Fibroblast of pulmonary artery (primary cell): ENCODE results near the gene SASH3.

Source experiments
- DNase-seq: peaks from one replicate; pipeline ENCODE4 v3.0.0-alpha.2; 2010; ENCODE audit warnings: low read depth
- H3K4me3 ChIP-seq: replicated peaks from 2 replicates; pipeline ENCODE4 v1.5.1; 2011; ENCODE audit warnings: low read depth, mild to moderate bottlenecking, control low read depth, low read length, moderate library complexity
- CTCF ChIP-seq: IDR thresholded peaks from 2 replicates; pipeline ENCODE4 v1.5.1; 2011; ENCODE audit warnings: mild to moderate bottlenecking, control low read depth, low read length, inconsistent platforms; ENCODE audit errors: missing control alignments

The SASH3 gene

GRCh38 chrX:129780441-129781105 lies 824 bp downstream of the SASH3 start:
- no peak for TF ChIP-seq CTCF
- no peak overlapping the region for H3K4me3 ChIP-seq

DNA sequence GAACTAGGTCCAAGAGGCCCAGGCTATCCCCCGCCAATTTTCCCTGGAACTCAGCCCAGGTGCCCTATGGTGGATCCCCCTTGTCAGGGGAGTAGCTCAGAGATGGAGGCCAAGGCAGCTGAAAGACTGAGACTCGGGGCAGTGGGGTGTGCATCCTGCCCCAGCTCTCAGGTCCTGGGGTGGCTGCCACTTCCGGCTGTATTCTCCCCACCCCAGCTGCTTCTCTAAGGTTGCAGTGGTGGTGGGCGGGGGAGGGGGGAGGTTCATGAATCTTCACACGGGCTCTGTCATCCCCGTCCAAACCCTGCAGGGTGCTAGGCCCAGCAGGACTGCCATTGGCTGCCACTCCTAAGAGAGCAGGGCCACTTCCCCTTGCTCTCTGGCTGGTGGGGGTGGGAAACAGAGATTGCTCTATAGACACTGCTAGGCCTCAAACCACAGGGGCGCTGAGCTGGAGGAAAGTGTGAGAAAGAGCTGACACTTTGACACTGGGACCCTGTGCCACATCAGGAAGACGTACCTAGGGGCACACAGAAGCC lies 1.5 kb downstream of the SASH3 start:
- TF ChIP-seq CTCF: no peak
- no peak overlapping the region for H3K4me3 ChIP-seq
- DNase-seq: no peak

More at GRCh38 chrX:129780441-129781105, 824 bp downstream of the SASH3 start:
- DNase-seq: no peak

- no peak for TF ChIP-seq CTCF
- no peak overlapping the region for H3K4me3 ChIP-seq
- DNase-seq: no peak
These were observed 2.1 kb downstream of the SASH3 start for GRCh38 chrX:129781680-129782495.

DNA sequence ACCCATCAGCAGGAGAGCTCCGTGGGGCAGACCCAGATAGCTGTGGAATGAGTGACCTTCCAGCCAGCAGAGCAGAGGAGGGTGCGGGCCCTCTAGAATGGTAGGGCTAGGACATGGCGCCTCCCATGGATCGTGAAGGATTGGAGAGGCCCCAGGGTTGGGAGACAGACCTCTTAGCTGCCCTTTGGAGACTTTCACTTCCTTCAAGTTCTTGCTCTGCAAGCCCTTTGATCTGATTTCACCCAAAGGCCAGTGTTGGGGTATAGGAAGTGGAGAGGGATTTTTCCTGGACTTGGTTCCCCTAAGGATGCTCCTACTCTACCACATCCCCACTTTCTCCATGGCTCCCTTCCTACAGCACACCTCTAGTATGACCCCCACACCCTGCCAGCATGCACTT lies 3.0 kb downstream of the SASH3 start:
- DNase-seq: no peak
- no peak for TF ChIP-seq CTCF
- no peak overlapping the region for H3K4me3 ChIP-seq

- DNase-seq: no peak
- H3K4me3 ChIP-seq: no peak overlapping the region
- TF ChIP-seq CTCF: no peak
These were observed 3.6 kb downstream of the SASH3 start for GRCh38 chrX:129783291-129783713.

DNA sequence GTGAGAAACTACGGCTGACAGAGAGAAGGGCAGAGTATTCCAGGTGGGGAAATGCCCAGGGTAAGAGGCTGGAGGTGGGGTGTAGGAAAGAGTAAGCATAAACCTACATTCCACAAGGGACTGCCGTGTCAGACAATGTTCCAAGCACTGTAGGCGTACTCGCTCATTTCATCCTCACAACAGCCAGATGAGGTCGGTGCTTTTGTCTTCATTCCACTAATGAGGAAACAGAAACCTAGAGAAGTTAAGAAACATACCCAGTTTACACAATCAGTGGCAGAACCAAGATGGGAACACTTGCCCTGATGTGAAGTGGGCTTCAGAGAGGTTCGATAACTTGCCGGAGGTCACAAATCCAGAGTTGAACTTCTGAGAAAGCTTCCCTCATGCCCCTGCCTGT lies 4.6 kb downstream of the SASH3 start:
- TF ChIP-seq CTCF: no peak
- no peak overlapping the region for H3K4me3 ChIP-seq
- no peak for DNase-seq
